Glomerular endothelial cell (primary cell): ENCODE results near the gene HEXD. TPM values are rescaled to one million over a fixed set of nuclear protein-coding genes. Genes with fewer than 3 reads are reported as not detected.

ENCODE experiments used
- DNase-seq: peaks from one replicate; pipeline ENCODE4 v3.0.0-alpha.2; 2011; ENCODE audit warnings: low read depth, low spot score; ENCODE audit errors: extremely low read depth
- total RNA-seq: library from RNA; depleted of rRNA; stranded (reverse); fragments of >200 nt; gene quantifications from 2 replicates; pipeline ENCODE4 v1.2.3, GENCODE V29; 2015

The HEXD gene
- total RNA-seq, 1 donor from 2014 or later: 31.1 TPM

DNA sequence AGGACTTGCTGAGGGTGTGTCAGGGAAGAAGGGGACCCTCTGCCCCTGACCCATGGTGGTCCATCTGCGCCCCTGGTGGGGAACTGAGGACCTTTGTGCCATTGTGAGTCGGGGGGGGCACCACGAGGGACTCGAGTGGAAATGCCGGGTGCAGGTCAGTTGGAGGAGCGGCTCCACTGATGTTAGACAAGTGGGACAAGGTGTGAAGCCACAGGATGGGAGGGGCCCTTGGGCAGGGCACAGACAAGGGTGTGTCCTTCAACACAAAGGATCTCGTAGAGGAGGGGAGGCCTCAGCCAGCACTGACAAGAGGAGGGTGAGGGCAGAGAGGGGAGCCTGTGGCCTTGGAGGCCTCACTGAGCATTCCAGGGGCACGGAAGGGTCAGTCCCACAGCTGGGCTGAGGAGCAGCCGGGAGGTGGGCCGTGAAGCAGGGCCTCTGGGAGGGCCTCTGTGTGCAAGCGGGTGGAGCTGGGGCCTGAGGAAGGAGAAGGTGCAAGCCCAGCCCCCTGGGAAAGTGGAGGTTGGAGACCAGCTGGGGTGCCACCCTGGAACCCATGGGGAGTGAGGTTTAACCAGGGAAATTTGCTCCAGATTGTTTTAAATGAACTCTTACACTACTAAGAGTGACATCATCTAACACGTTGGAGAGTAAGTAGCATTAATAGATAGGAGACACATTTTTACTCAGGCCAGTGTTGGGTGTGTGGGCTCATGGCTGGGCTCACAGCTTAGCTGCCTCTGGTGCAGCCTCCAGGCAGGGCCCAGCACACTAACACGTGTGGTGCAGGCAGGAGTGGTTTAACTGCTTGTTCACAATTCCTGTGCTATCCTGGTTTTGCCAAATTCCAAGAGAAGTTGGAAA, 68.3 kb downstream of the HEXD start:
- DNase-seq: no peak

DNA sequence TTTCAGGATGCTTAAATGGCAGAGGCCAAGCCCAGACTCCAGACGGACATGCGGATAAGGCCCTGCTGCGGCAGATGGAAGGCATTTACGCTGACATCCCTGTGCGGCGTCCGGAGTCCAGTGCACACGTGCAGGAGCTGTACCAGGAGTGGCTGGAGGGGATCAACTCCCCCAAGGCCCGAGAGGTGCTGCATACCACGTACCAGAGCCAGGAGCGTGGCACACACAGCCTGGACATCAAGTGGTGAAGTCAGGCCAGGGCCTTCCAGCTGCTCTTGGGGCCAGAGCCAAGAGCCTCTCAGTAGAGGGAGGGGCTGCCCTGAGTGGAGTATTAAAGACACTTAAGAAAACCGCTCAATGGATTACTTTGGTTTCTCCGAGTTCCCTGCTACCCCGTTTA, 69.8 kb downstream of the HEXD start:
- DNase-seq: no peak

DNA sequence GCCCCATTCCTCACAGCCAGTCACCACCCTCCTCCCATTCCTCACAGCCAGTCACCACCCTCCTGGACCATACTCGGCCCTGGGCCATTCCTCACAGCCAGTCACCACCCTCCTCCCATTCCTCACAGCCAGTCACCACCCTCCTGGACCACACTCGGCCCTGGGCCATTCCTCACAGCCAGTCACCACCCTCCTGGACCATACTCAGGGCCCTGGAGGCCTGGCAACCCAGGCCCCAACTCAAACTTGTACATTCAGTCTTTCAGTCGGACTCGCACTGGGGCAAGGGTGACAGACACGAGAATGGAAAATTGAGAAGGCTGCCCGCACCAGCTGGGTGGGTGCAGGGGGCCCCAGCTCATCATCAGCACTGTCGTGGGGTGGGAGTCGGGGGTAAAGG, 71.0 kb downstream of the HEXD start:
- no peak for DNase-seq

DNA sequence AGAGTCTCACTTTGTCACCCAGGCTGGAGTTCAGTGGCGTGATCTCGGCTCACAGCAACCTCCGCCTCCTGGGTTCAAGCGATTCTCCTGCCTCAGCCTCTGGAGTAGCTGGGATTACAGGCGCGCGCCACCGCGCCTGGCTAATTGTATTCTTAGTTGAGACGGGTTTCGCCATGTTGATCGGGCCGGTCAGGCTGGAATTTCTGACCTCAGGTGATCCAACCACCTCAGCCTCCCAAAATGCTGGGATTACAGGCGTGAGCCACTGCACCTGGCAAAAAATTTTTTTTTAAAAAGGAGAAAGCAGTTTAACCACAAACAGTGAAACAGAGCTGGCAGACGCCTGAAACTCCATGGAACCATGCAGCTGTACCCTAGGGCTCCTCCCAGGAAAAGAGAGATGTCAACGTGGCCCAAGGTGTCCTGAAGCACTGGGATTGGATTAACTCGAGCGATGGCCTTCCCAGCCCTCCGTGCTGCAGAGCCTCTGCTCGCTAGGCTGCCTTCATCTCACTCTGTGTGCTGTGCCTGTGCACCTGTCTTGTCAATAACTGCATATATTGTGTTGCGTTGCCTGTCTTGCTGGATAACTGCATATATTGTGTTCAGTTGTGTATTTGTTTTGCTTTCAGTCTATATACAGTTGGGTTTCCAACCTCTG, 71.8 kb downstream of the HEXD start:
- DNase-seq: no peak

DNA sequence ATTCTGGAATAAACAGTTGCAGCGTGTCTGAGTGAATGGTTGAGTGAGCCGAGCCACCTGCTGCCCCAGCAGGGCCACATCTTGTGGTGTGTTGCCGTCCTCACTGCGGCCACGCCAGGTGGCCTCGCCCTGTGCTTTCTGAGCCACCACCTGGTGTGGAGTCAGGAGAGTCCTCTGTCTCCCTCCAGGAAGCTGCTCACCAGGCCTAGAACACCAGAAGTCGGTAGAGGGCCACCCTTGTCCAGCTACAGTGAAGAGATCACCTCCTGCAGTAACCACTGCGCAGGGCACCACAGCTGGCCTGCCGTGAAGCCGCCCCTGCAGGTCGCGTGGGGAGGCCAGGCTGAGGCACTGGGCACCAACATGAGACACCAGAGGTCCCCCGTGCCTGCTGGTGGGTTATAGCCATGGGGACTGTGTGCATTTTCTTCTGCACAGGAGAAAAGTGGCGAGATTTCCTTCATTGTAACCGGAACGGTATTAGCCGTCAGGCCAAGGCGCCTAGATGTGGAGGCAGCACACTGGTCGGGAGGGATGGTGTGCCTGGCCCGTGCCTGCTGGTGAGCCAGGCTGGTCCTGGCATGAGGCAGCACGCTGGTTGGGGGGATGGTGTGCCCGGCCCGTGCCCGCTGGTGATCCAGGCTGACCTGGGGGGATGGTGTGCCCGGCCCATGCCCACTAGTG, 72.5 kb downstream of the HEXD start:
- DNase-seq: no peak

DNA sequence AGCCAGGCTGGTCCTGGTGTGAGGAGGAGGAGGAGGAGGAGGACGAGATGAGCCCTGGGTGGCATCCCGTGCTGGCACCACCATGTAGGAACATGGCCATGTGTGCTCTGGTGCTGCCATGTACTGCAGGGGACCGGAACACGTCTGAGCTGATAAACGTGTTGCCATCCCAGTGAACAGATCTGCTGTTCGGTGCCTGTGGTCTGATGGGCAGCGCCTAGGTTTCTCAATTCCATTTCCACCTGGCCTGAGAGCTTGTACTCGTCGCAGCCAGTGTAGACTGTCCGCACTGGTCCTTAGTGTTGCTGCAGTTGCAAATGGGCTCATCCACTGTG, 73.0 kb downstream of the HEXD start:
- no peak for DNase-seq

DNA sequence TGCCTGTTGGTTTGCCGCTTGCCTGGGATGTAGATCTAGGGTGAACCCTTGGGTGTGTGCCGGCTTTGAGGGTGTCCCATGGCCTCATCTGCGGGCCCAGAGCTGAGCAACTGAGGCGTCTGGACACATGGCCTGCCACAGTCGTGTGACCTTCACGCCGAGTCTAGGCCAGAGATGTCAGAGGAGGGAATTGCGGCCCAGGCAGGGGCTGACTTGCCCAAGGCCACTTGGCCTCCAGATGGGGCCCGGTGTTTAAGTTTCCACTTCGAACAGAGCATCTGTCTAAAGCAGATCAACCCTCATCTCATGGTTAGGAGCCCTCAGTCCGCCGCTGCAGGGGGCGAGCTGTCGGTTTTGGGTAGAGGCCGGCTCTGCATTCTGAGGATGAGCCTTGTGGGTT, 73.4 kb downstream of the HEXD start:
- DNase-seq: no peak

Other genes with a start within 250 kb of the HEXD start
- 10.2 and 23.8 TPM in 2 replicates for gene CCDC57, start 205.5 kb upstream of the HEXD start, total RNA-seq
- 151 and 170 TPM in 2 replicates for gene SLC16A3, start 189.3 kb upstream of the HEXD start, total RNA-seq
- 84.6 and 88.0 TPM in 2 replicates for gene CSNK1D, start 144.6 kb upstream of the HEXD start, total RNA-seq
- gene CD7, start 100.7 kb upstream of the HEXD start, total RNA-seq: not detected in 2 replicates
- 1.1 and 2.7 TPM in 2 replicates for gene SECTM1, start 84.6 kb upstream of the HEXD start, total RNA-seq
- not detected in 2 replicates for gene TEX19, start 59.1 kb upstream of the HEXD start, total RNA-seq
- not detected in 2 replicates for gene UTS2R, start 46.6 kb upstream of the HEXD start, total RNA-seq
- gene OGFOD3, start 239 bp downstream of the HEXD start, total RNA-seq: 25.1 and 27.9 TPM in 2 replicates
- gene CYBC1, start 32.4 kb downstream of the HEXD start, total RNA-seq: 56.0 and 76.7 TPM in 2 replicates
- gene NARF, start 40.4 kb downstream of the HEXD start, total RNA-seq: 94.6 and 104 TPM in 2 replicates
- gene FOXK2, start 101.4 kb downstream of the HEXD start, total RNA-seq: 55.0 and 56.8 TPM in 2 replicates
- 78.3 and 94.4 TPM in 2 replicates for gene WDR45B, start 230.1 kb downstream of the HEXD start, total RNA-seq